ENCODE results near the gene EPN3. TPM values are rescaled to one million over a fixed set of nuclear protein-coding genes. Genes with fewer than 3 reads are reported as not detected.

Gene EPN3
- total RNA-seq (2.7 and 3.8 TPM in 2 replicates), polyA plus RNA-seq (11.5 and 12.1 TPM in 2 replicates)

- no peaks in the 10 kb centered on the region for H3K36me3 ChIP-seq (replicated peaks; ENCODE audit: insufficient read depth, low read depth)
- no peaks in the 10 kb centered on the region for H4K20me1 ChIP-seq (ENCODE audit: insufficient read depth, poor library complexity, severe bottlenecking)
- no peaks in the 10 kb centered on the region for H3K9me2 ChIP-seq (replicated peaks; ENCODE audit: insufficient read depth)
- WGBS (ENCODE audit: low lambda C conversion rate, missing lambda C conversion rate), result under 1% methylated on average over 19 of the region's 21 CpGs
- peaks cover 2% of the 10 kb centered on the region for H3K27me3 ChIP-seq
- H3K4me1 ChIP-seq (ENCODE audit: insufficient read depth), result peaks cover 31% of the 10 kb centered on the region
- no peak within 1 kb of the TSS for H2AFZ ChIP-seq
- peak within 1 kb of the TSS; percentile 88 for H3K4me2 ChIP-seq
- no peaks in the 10 kb centered on the region for H3K9me3 ChIP-seq (ENCODE audit: low read depth)
- TF ChIP-seq EZH2phosphoT487 (IDR thresholded peaks at IDR 0.05; ENCODE audit: low read depth, severe bottlenecking, unreplicated experiment), result no peak
- no peak for TF ChIP-seq CTCF (IDR thresholded peaks at IDR 0.05; ENCODE audit: poor library complexity)
- TF ChIP-seq EZH2 (IDR thresholded peaks at IDR 0.05; ENCODE audit: borderline replicate concordance), result no peak
- peak; percentile 72 for DNase-seq (ENCODE audit: low spot score)
- H3K27ac ChIP-seq, result peak within 1 kb of the TSS; percentile 68
- H3K79me2 ChIP-seq, result peaks cover 3% of the 10 kb centered on the region
- peak within 1 kb of the TSS; percentile 42 for H3K4me3 ChIP-seq
These were observed at the start of gene EPN3 for GRCh38 chr17:50532452-50533024. EPN3 (plus strand) TSS chr17:50532735; CDS start chr17:50536557, 3,822 bp downstream.

- Histone ChIP-seq H3K4me3 (no peak overlapping the region), H3K79me2 (peaks cover 15% of the 10 kb centered on the region), H3K27me3 (no peaks in the 10 kb centered on the region), H4K20me1 (ENCODE audit: insufficient read depth, poor library complexity, severe bottlenecking) (no peaks in the 10 kb centered on the region), H3K4me1 (ENCODE audit: insufficient read depth) (peaks cover 11% of the 10 kb centered on the region), H3K9me3 (ENCODE audit: low read depth) (no peaks in the 10 kb centered on the region), H3K27ac (no peak overlapping the region), H3K9me2 (replicated peaks; ENCODE audit: insufficient read depth) (no peaks in the 10 kb centered on the region), H3K4me2 (no peak overlapping the region), H3K36me3 (replicated peaks; ENCODE audit: insufficient read depth, low read depth) (no peaks in the 10 kb centered on the region), H2AFZ (no peak overlapping the region)
- no peak for DNase-seq (ENCODE audit: low spot score)
- TF ChIP-seq CTCF (IDR thresholded peaks at IDR 0.05; ENCODE audit: poor library complexity) (no peak), EZH2 (IDR thresholded peaks at IDR 0.05; ENCODE audit: borderline replicate concordance) (no peak), EZH2phosphoT487 (IDR thresholded peaks at IDR 0.05; ENCODE audit: low read depth, severe bottlenecking, unreplicated experiment) (no peak)
- WGBS (ENCODE audit: low lambda C conversion rate, missing lambda C conversion rate), result 89% methylated on average over 5 of the region's 5 CpGs
These were observed 49.3 kb upstream of the EPN3 start for GRCh38 chr17:50483266-50483665.

GRCh38 chr17:50484386-50485155, 48.0 kb upstream of the EPN3 start:
- Histone ChIP-seq H3K79me2 (peaks cover 15% of the 10 kb centered on the region), H3K27ac (no peak overlapping the region), H3K4me1 (ENCODE audit: insufficient read depth) (peaks cover 10% of the 10 kb centered on the region), H3K9me3 (ENCODE audit: low read depth) (no peaks in the 10 kb centered on the region), H3K4me3 (no peak overlapping the region), H3K36me3 (replicated peaks; ENCODE audit: insufficient read depth, low read depth) (no peaks in the 10 kb centered on the region), H3K27me3 (no peaks in the 10 kb centered on the region), H4K20me1 (ENCODE audit: insufficient read depth, poor library complexity, severe bottlenecking) (no peaks in the 10 kb centered on the region), H3K4me2 (no peak overlapping the region), H2AFZ (no peak overlapping the region), H3K9me2 (replicated peaks; ENCODE audit: insufficient read depth) (no peaks in the 10 kb centered on the region)
- no peak for DNase-seq (ENCODE audit: low spot score)
- TF ChIP-seq EZH2 (IDR thresholded peaks at IDR 0.05; ENCODE audit: borderline replicate concordance) (no peak), EZH2phosphoT487 (IDR thresholded peaks at IDR 0.05; ENCODE audit: low read depth, severe bottlenecking, unreplicated experiment) (no peak), CTCF (IDR thresholded peaks at IDR 0.05; ENCODE audit: poor library complexity) (no peak)
- 99% methylated on average over 10 of the region's 11 CpGs for WGBS (ENCODE audit: low lambda C conversion rate, missing lambda C conversion rate)
